ENCODE data around the gene WDR83.

Gene WDR83

DNA sequence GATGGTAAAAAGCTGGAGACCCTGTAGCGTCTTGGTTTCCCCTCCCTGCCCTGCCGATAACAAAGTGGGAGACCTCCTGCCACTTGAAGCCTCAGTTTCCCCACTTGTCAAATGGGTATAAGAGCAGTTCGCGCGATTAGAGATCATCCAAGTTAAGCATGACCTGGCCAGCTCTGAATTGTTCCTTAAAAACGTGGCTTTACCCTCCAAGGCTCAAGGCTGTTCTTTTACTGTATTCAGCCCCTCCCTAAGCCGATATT lies 56.7 kb downstream of the WDR83 start:
- DNase-seq (ENCODE audit: low read depth) = no peak
- TF ChIP-seq, protein P1, sequence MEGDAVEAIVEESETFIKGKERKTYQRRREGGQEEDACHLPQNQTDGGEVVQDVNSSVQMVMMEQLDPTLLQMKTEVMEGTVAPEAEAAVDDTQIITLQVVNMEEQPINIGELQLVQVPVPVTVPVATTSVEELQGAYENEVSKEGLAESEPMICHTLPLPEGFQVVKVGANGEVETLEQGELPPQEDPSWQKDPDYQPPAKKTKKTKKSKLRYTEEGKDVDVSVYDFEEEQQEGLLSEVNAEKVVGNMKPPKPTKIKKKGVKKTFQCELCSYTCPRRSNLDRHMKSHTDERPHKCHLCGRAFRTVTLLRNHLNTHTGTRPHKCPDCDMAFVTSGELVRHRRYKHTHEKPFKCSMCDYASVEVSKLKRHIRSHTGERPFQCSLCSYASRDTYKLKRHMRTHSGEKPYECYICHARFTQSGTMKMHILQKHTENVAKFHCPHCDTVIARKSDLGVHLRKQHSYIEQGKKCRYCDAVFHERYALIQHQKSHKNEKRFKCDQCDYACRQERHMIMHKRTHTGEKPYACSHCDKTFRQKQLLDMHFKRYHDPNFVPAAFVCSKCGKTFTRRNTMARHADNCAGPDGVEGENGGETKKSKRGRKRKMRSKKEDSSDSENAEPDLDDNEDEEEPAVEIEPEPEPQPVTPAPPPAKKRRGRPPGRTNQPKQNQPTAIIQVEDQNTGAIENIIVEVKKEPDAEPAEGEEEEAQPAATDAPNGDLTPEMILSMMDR (IDR thresholded peaks at IDR 0.05; ENCODE audit: control insufficient read depth, extremely low read depth, insufficient read depth) = no peak
- H3K4me3 ChIP-seq (ENCODE audit: low read depth, low read length) = peak overlapping the region; percentile 79

DNA sequence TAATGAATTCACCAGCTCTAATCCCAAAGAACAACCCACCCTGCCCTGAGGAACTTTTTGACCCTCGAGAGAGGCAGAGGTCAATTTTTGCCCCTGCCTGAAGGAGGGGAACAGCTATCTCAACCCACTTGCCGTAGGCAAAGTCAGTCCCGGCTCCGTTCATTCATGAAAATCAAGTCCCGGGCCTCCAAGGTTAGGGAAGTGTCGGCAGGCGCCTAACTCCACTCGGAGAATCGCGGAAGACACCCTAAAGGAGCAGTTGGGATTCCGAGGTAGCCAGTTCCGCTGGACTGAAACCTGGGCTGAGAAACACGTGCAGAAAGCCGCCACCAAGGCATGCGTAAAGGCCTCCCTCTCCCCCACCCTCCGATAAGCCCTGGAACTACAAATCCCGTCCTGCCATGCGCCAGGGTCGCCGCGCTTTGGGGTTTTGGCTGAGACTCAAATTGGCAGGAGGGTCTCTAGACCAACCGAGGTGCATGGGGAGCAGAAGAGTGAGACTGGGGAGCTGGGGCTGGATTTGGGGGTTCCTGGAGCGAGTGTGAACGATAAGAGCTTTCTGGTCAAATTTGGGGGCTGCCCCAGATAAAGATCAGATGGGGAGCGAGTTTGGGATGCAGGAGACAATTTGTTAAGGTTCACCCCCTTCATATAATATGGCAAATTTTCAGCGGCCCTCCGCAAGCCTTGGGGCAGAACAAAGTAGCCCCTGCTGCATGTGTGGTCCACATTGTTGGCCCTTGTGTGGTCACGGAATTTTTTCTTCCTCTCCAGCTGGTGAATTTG lies 57.2 kb downstream of the WDR83 start, which contains the start of gene TNPO2:
TSS of gene TNPO2 (minus strand) at position 292 of the 786 bp plus-strand sequence. CDS start 2,955 bp downstream, outside the sequence.
- peak within 1 kb of the TSS; percentile 79 for H3K4me3 ChIP-seq (ENCODE audit: low read depth, low read length)
- DNase-seq (ENCODE audit: low read depth) = peak; percentile 32
- TF ChIP-seq, protein P1 (IDR thresholded peaks at IDR 0.05; ENCODE audit: control insufficient read depth, extremely low read depth, insufficient read depth) = no peak

Data from LNCaP clone FGC (cell line).